GM21619 (cell line): ENCODE results near the gene DVL2.
"Not testable (repeated sequence)": the region's sequence is repeated elsewhere in the genome, so short reads cannot be mapped to it uniquely, and the experiment has no call there.

ENCODE experiments used
- ATAC-seq: cut with Tn5 transposase; IDR thresholded peaks from one replicate; pipeline ENCODE4 v1.9.1; 2021; ENCODE audit not compliant: unreplicated experiment

DVL2 gene

GRCh38 chr17:7204336-7204735 lies 30.0 kb downstream of the DVL2 start:
- ATAC-seq = no peak

DNA sequence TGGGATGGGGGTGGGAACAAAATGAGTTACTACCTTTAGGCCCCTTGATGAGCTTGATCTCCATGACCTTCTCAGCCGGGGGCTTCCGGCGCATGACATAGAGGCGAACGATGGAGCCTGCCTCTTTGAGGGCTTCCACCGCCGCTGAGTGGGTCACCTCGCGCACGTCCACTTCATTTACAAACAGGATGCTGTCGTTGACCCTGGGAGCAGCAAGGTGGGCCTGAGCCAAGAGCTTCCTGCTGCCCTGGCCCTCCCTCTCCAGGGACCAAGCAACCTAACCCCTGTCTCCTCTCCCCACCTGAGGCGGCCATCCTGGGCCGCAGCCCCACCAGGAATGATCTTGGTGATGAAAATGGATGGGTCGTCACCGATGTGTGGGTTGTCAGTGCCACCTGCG lies 30.9 kb downstream of the DVL2 start:
- no peak for ATAC-seq

- ATAC-seq = no peak
These were observed 37.5 kb downstream of the DVL2 start for GRCh38 chr17:7196651-7197401.

DNA sequence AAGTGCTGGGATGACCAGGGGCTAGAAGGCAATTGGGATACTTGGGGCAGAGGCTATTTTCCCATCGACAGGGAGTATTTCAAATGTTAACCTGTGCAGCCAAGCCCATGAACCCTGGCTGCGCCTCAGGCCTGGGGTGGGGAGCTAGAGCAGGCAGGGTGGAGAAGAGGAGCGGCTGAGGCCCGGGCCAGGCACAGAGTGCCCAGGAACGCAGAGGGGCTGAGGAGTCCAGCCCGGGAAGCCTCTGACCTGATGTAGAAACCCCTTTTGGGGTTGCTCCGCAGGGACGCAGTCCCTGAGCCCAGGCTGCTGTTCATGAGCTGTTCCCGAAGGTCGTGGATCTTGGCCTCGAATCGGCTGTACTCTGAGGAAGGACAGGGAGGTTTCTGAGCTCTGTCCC lies 38.3 kb downstream of the DVL2 start:
- no peak for ATAC-seq

DNA sequence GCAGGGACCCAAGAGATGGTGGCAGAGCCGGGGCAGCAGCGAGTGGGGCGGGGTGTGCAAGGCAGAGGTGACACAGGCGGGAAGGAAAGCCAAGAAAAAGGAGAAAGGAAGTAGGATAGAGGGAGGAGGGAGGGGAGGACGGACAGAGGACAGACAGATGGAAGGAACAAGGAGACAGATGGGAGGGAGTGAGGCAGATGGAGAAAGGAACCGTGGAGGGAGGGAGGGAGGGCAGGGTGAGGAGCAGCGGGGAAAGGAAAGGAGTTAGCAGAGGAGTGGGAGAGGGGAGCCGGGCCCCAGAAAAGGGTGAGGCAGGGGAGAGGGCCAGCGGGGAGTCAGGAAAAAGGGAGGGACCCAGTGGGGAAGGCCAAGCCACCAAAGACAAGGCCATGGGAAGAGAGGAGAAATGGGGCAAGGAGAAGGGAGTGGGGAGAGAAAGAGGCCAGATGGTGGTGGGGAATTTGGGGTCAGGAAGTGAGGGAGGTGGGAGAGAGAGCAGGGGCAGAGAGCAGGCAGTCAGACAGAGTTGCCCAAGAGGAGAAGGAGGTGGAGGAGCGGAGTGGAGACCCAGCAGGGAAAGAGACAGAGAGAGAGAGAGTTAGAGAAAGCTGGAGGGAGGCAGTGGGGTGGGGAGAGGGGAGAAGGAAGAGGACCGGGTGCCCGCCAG lies 41.9 kb downstream of the DVL2 start:
- ATAC-seq = no peak

DNA sequence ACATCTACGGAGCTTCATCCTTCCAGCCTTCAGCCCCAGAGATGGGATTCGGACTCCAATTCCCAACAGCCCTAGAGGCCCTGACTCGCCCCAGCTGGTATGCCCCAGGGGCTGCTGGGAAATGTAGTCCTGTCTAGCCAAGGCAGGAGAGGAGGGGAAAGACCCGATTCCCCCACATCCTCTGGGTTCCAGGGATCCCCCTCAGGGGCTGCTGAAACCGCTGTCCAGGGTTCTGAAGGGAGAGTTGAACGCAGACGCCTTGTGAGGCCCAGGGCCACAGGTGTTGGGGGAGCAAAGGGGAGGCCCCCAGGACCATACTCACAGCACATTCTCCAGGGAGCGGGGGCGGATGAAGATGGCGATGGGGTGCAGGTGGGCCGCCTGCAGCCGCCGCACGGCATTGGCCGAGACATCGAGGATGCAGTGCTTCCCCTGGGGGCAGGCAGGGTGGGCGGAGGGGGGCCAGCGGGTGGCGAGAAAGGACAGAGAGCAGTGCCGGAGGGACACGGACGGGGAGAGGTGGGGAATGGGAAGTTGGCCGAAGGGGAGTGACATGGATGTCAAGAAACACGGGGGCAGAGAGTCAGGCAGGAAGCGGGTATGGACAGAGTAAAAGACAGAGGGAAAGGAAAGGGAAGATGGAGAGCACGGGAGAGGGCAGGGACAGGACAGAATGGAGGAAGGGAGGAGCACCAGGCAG lies 42.6 kb downstream of the DVL2 start:
- ATAC-seq = no peak

DNA sequence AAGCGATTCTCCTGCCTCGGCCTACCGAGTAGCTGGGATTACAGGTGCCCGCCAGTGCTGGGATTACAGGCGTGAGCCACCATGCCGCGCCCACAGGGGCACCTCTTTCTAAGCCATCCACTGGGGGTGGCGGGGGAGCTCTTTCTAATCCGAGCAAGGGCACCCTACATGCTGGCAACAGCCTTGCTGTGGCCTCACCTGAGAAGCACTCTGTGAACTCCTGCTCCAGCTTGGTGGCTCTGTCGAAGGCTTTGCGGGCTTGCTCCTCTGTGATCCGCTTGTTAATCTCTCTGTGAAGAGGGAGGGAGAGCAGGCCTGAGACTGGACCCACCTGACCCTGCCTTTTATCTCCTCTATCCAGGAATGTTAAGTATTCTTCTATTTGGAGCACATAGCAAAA lies 43.2 kb downstream of the DVL2 start:
- ATAC-seq = no peak

DNA sequence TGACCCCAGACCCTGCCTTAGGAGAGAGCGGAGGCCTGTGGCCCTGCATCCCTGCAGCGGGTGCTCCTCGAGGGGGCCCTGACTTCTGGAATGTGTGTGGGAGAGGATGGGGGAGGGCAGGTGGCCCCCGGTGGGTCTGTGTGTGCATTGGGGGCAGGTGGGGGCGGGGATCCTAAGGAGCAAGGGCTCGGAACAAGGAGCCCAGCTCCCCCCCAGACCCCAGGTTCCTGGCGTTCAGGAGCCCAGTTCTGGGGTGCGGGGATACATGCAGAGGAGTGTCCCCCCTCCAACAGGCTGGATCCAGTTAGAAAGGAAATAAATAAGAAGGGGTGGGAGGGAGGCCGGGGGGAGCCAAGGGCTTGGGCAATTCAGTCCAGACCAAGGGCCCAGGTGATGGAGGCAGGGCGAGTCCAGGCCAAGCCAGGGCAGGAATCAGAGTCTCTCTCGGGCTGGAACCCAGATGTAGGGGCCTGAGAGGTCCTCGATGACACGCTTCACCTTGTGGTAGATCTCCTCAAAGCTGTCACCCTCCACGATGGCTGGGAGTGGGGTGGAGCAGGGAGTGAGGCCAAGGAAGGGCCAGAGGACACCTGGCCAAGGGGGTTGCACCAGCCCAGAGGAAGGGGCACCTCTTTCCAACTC lies 43.9 kb downstream of the DVL2 start:
- no peak for ATAC-seq

DNA sequence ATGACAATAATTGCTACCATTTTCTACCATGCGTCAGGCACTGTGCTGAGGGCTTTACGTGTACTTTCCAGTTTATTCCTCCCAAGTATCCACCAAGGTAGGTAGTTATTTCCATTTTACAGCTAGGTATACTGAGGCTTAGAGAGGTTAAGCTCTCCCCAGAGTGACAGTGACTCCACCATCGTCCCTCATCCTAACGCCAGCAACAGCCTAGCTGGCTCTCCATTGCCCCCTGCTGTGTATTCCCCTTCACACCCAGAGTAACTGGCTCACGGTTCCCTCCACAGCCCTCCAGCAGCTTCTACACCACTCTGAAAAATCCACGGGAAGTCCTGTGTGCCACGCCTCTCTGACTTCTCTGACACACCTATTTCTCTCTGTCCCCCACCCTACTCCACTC lies 48.1 kb downstream of the DVL2 start:
- no peak for ATAC-seq

DNA sequence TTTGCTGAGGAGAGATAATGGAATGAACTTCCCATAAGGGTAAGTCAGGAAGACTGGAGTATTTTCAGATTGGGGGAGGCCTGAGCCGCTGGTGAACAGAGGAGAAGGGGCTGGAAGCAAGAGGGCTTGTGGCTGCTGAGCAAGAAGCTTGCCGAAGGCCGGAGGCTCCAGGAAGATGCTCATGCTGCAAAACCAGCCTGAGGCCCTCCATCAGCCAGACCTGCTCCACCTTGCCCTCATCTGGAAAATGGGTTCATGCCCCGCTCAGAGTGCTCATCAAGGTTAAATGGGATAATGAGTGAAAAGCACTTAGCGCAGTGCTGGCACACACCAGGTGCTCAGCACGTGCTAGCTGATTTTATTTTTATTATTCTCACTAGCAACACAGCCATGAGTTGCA lies 49.7 kb downstream of the DVL2 start:
- ATAC-seq = no peak

- no peak for ATAC-seq
These were observed 50.2 kb downstream of the DVL2 start for GRCh38 chr17:7184091-7184488.

DNA sequence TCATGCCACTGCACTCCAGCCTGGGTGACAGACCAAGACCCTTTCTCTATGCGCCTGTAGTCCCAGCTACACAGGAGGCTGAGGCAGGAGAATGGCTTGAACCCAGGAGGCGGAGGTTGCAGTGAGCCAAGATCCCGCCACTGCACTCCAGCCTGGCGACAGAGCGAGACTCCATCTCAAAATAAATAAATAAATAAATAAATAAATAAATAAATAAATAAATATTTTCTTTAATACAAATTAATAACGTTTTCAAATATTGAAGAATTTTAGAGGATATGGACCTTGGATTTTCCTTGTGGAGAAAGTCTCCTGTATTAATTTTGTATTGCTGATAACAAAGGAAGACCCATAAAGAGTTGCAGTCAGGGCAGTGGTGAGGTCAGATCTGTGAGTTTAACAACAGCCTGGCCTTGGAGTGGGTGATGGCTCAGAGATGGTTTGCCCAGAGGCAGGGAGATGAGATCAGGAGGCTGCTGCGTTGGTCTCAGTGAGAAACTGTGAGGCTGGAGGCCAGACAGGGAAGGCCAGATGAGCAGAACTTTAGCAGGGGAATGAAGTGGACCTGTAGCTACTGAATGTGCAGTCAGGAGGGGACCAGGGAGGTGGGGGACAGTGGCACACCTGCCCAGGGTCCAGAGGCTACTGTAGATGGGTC lies 50.8 kb downstream of the DVL2 start:
- no peak for ATAC-seq

DNA sequence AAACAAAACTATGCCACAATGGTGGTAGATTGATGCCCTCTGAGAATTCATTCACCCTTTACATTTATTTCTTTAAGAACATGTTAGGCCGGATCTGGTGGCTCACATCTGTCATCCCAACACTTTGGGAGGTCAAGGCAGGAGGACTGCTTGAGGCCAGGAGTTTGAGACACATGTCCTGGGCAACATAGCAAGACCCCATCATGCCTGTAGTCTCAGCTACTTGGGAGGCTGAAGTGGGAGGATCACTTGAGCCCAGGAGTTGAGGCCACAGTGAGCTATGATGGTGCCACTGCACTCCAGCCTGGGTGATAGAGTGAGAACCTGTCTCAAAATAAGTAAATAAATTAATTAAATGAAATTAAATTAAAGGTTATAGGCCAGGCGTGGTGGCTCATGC lies 52.2 kb downstream of the DVL2 start:
- not testable (repeated sequence) for ATAC-seq

DNA sequence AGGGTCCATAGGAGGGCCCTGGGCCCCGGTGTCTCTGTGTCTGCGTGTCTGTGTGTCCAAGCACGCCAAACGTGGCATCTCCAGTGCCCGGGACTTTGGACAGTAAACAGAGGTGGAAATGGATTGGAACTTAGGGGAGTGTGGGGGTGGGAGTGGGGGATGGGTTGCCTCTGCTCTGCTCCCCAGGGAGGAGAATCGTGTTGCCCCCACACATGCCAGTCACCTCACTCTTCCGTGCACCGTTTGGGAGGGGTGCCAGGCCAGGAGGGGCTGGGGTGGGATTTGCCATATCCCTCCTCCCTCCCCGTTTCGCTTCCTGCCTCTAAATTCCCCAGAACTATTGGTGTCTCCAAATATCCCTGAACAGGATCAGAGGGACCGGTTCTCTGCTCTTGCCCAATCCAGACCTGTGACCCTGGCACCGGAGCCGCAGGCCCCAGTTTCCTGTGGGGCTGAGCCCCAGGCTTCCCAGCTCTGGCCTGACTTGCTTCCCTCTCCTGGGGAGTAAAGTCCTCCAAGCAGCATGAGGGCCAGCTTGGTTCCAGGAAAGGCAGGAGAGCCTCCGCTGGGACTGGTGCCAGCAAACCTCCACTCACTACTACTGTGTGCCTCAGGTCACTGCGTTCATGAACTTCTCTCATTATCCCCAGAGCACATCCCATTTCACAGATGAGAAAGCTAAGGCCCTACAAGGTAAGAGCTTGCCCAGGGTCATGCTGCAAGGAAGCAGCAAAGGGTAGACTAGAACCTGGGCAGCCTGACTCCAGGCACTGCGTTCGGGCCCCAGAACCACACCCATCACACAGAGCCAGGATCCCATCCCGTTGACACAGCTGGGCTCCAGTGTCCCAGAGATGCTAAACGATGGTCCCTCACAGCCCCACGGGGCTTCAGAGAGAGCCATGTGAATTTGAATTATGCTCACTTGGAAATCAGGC lies 54.7 kb downstream of the DVL2 start, which contains the start of gene ASGR1:
TSS of gene ASGR1 (minus strand) at position 54 of the 938 bp plus-strand sequence. CDS start 807 bp downstream, outside the sequence.
- no peak for ATAC-seq

DNA sequence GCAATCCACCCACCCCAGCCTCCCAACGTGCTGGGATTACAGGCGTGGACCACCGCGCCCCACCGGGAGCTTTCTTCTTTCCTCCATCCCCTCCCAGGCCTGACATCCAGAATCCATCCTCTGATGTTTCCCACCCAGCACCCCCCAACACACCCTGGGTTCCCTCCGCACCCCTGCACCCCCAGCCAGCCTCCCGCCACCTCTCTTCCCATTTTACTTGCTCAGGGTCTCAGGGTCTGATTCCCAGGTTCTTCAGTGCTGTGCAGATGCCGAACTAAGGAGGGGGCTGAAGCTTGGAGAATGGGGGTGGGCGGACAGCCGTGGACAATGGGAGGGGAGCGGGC lies 55.4 kb downstream of the DVL2 start:
- no peak for ATAC-seq

GRCh38 chr17:7177954-7178477 lies 56.3 kb downstream of the DVL2 start:
- ATAC-seq = no peak

DNA sequence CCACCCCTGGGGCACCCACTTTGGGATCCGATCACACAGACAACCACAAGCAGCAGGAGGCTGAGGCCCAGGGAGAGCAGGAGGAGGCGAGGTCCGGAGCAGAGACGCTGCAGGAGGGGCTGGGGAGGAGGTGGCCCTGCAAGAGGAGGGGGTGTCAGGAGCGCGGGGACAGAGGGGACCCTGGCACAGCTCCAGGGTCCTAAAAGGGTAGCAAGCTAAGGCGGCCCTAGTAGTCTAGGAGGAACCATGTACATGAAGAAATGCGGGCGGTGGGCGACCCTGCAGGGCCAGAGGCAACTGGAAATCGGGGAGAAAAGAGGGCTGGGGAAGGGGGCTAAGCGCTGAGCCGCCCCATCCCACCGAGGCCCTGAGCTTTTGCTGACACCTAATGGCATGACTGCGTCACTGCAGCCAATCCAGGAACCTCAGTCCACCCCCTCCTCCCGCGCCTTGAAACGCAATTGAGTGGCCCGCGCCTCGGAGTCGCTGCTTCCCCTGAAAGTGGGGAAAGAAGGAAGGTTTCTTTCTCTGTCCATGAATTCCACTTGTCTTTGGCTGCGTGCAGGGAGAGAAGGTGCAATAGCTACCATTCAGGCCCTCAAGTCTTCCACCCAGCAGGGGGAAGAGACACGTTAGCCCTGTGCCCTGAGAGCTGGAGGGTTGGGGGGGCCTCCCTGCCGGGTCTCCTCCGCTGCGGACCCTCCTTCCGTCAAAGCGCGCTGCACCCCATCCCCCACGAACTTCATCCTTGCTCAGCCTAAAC lies 56.9 kb downstream of the DVL2 start:
- no peak for ATAC-seq

GRCh38 chr17:7176841-7177190 lies 57.5 kb downstream of the DVL2 start:
- ATAC-seq = no peak
